HG03159 (cell line): ENCODE results near the gene GFPT2.

Source experiments
- ATAC-seq: cut with Tn5 transposase; IDR thresholded peaks from one replicate; pipeline ENCODE4 v1.9.1; 2021; ENCODE audit warnings: mild to moderate bottlenecking, moderate library complexity; ENCODE audit not compliant: unreplicated experiment

GFPT2 gene

GRCh38 chr5:180335614-180336233 is 17.4 kb downstream of the GFPT2 start:
- ATAC-seq: no peak

- no peak for ATAC-seq
Measured at GRCh38 chr5:180334751-180335613, 18.2 kb downstream of the GFPT2 start.

DNA sequence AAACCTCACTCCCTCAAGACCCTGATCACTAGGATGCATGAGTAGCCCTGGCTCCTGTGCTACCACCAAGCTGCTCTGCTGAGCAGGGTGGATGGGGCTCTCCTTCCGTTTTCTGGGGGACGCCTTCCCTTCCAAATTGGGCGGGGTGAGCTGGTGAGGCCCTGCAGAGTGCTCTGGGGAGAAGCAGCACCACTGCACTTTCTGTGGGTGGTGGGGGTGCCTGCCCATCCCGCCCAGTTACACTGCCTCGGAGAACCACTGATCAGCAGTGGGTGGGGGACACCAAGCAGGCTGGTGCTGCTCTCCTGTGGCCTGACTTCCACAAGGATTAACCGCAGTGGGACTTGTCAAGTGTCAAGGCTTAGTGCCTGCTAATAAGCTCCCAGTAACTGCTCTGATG is 19.0 kb downstream of the GFPT2 start:
- no peak for ATAC-seq

- no peak for ATAC-seq
Measured at GRCh38 chr5:180333661-180334060, 19.5 kb downstream of the GFPT2 start.

DNA sequence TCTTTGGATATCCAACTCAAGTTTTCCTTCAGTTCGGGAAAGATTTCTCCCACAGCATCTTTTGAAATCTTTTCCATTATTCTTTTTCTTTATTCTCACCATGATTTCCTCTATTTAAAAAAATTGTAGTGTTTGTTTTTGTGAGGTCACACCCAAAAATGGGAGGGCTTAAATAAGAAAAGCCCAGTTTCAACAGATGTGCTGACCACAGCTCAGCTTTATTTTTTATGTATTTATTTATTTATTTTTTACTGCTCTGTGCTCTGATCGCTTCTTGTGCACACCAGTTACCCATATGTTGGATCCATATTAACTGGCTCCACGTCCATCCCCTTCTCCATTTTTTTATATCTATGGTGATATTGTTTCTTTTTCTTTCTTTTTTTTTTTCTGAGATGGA is 20.3 kb downstream of the GFPT2 start:
- ATAC-seq: no peak

DNA sequence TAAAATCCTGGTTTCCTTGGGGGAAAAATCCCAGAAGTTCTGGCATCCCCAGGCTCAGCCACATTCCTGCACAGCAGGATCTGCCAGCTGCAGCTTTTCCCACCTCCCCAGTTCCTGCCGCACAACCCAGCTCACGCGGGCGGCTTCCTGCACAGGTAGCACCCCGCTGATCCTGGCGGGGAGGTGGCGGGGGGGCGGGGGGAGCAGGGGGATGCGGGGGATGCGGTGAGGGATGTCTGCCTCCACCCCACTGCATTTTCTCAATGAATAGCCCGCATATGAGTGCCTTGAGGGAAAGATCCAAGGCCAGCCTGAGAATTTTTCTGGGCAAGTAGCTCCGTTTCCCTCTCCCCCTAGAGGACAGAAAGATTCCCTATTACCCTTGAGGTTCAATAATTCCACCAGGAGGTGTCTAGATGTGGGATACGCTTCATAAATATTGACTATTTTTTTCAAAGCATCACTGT is 21.1 kb downstream of the GFPT2 start:
- no peak for ATAC-seq

DNA sequence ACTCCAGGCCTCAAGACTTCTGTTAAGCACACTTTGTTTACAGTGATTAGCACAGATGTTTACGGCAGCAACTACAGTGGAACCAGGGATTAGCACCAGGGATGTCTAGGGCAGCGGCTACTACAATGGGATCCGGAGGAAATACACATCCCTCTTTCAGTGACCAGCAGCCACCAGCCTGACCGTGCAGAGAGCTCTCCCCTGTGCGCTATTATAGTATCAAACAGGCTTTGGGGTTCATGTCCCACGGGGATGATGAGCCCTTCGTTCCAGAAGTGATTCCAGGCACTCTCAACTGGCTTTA is 21.5 kb downstream of the GFPT2 start:
- ATAC-seq: no peak

DNA sequence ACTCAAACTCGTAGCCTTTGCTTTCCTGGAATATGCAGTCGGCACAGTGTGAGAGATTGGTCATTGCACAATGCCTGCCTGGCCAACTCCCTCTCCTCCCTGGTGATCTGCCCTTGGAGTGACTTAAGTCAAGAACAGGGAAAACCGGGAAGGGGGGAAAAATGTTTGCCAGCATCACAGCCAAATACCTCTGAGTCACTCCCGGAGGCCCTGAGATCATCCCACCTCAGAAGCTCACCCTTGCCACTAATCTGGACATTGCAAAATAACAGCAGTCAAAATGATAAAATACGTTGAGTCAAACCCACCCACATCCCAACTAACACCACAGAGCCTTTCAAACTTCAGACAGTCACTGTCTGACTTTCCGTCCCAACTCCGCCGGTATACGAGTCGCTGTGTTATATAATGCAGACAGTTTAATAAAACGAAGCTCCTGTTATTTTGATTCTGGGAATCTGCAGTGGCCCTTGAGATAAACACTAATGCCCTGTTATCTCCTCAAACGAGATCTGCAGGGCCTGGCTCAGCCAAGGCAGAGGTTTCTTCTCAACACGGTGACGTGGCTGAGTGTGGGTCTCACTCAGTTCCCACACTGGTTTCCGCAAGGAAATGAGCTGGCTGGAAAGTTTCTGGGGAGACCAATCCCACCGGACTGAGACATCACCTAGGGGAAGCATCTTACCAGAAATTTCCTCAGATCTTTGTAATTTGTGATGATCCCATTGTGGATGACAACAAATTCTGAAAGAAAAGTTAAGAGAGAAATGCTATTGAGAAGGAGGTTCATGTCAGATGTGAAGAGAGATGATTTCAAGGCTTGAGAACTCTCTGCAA is 22.1 kb downstream of the GFPT2 start:
- no peak for ATAC-seq

DNA sequence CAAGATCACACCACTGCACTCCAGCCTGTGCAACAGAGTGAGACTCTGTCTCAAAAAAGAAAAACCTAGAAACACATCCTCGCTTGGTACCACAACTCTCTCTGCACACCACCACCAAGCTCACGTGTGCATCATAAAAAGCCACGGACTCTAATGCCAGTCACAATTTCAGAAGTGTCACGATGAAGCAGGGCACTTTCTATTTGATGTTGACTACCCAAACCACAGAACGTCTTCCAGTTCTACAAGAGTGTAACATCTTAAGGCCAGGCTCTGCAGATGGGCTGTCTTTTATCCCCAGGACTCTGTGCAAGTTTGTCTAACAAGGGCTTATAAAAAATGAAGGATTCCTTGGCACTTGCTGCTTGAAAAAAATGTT is 22.9 kb downstream of the GFPT2 start:
- no peak for ATAC-seq

DNA sequence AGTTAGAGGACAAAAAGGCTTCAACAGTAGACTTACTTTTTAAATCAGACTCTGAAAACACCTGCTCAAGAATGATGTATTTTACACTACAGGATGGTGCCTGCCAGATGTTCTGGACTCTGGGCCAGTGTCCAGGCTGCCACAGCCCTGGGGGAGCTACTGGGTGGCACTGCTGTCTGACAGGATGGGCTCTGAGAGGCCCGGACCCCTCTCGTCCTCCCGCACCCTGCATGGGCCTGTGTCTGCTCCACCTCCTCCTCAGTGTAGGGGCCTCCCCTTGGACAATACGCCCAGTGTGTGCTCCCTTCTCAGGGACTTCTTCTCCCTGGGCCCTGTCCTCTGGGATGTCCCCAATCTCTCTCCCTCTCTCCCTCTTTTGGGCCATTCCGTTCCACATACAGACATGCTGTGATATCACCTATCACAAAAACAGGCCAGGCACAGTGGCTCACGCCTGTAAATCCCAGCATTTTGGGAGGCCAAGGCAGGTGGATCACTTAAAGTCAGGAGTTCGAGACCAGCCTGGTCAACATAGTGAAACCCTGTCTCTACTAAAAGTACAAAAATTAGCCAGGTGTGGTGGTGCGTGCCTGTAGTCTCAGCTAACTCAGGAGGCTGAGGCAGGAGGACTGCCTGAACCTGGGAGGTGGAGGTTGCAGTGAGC is 23.4 kb downstream of the GFPT2 start:
- no peak for ATAC-seq

DNA sequence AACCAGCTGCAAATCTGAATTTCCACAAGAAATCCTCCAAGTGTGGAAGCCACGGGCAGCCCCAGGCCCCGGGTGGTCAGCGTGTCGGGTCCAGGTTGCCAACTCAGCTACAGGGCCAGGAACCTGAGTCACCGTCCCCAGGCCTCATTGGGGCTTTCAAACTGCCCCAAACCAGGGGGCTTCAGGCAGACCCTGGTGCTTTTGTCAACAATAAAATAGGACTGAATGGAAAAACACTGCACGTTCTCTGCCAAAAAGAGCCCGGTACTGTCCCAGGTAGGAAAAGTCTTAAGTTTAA is 24.0 kb downstream of the GFPT2 start:
- no peak for ATAC-seq

DNA sequence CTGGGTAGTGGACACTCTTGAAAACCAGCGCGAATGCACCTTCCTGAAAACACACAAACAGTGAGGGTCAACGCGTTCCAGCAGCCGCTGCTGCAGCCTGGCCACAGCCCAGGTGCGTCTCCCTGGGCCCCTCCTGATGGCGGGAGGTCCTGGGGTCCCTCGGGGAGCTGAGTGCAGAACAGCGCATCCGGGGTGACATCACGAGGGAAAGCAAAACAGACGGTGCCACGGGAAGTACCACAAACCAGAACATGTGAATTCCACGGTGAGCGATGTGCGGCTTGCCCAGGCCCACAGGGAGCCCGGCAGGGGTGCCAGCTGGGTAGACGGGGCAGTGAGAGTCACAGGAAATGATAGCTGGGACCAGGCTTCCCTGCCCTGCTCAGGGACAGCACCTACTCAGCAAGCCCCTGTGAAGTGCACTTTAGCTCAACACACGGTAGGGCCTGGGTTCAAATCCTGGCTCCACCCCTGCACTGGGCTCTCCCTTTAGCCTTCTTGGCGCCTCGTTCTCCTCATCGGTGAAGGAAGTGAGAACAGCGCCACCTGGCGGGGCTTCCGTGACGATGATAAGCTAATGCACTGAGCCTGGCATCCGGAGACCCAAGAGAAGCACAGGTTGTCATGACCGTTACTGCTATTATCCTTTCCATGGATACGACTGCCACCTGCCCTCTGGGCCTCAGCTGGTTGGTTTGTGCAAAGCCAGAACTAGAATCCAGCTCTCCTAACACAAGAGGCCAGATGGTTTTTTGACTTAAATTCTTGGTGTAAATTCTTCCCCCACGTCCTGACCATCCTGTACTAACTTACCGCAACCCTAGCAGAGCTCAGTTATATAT is 24.6 kb downstream of the GFPT2 start:
- ATAC-seq: peak; percentile 84

DNA sequence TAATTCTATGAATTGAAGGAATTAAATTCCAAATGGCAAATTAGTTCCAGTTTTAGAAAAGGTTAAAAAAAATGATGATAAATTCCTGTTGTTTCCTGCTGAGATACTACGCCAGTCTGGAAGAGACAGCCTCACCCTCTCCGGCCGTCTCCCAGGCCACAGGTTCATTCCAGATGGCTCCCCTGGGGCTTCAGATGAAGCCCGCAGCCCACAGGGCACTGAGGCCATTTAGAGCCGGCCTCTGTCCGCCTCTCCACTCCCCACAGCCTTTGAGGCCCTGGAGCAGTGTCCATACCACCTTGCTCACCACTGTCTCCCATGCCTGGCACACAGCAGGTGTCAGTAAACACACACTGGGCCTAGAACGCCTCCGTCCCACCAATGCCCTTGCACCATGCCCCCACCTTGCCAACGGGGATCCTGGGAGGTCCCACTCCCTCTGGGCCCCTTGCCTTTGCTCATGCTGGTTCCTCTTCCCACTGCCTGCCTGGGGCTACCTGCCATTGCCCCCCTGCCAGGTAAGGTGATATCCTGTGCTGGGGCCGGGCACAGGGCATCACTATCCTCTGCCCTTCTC is 26.1 kb downstream of the GFPT2 start:
- ATAC-seq: no peak

DNA sequence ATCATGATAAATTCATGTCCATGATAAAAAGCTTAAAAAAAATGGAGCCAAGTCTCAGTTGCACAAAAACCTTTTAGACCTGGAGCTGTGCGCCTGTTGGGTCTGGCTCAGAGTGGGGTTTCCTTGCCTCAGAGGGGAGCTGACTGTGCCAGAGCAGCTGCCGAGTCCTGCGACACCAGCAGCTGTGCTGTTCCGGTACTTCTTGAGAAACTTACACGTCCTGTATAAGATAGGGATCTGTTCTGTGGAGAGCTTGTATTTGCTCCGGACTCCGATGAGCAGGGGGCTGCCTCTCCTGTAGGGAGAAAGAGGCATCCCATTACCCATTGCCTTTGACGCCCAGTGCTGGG is 28.6 kb downstream of the GFPT2 start:
- no peak for ATAC-seq

DNA sequence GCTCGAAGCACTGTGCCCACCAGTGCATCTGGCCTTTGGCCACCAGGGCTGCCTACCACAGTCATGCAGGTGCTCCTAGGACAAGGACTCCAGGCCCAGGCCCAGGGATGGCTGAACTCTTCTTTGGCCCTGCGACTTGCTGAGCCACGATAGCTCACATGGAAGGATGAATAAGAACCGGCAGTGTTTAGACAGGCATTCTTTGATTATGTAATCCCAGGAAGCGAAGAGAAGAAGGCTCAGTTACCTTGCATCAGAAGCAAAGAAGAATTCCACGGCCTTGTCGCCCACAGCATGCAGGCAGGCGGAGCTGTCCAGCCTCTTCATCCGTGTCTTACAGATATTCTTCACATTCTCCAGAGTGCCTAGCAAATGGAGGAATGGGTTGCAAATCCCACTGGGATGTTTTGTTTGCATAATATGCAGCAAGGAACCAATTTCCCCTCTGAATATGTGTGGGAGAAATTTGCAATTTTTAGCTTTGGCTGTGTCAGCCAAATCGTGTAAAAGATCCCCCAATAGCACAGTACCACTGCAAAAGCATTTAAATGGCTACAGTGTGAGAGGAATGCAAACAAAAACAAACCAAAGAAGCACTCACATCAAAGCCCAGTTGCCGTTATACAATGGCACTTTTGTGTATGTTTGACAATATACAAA is 29.1 kb downstream of the GFPT2 start:
- ATAC-seq: no peak

DNA sequence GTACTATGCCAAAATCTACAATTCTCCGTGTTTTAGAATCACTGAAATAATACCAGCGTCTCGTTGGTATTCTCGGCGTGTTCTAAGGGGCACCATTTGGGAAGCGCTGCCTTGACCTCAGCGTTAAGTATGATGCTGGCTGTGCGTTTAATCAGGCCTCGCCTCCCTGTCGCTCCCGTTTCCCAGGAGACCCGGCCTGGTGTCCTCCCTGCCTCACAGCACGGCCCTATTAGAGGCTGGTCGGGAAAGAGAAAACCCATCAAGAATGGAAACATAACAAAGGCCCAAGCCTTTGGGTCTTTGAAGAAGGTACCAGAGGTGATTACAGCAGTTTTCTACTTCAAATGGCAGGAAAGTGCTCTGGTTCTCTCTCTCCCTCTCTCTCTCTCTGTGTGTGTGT is 30.0 kb downstream of the GFPT2 start:
- no peak for ATAC-seq

DNA sequence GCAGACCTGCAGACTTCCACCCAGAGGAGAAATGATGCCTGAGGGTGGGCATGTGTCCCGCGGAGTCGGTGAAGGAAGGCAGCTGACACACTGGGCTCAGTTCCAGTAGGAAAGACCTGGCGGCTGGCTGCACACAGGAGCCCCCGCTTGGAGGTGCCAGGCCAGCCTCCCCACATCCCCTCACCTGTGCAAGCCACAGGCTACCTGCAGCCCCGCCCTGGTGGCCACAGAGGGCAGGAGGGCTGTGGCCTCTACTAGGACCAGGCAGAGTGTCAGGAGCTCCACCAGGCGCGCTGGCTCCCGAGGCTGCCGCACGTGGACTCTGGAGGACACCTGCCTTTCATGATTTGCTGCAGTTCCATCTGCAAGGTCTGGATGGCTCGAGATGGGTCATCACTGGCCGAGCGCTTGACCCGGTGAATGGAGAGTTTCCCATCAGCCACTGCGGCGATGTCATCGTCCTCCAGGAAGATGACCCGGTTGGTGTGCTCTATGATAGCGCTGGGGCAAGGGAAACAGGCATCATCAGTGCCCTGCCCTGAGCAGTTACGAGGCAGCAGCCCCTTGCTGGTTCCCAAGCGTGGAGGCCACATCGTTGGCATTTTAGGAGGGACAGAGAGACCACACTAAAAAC is 34.6 kb downstream of the GFPT2 start:
- no peak for ATAC-seq

DNA sequence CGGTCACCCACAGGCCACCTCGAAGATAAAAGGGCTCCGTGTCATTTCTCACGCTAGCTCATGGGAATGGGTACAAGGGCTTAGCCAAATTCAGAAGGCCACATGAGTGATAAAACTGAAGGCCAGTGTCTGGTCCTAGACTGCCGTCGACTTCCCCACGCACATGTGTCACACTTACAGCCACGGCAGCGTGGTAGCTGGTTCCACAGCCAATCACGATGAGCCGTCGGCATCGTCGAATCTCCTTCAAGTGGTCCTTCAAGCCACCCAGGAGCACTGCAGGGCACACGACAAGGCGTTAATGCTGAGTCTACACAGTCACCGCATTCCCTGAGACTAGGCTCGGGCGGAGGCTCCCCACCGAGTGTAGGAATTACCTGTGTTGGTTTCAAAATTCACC is 36.5 kb downstream of the GFPT2 start:
- no peak for ATAC-seq

- ATAC-seq: no peak
Measured at GRCh38 chr5:180315762-180316212, 37.3 kb downstream of the GFPT2 start.
